AG04450 (cell line): Measurements from ENCODE around the gene TNRC6C. TPM values are rescaled to one million over a fixed set of nuclear protein-coding genes. Genes with fewer than 3 reads are reported as not detected.

Experiments
- CTCF ChIA-PET: fragments of 300-600, 350-600 bp; formaldehyde crosslinking; extraction: SDS; loops from one replicate; lab custom pipeline; 2022; ENCODE audit warnings: antibody characterized with exemption, inconsistent platforms; lab: Charles Lee
- POLR2A ChIA-PET: fragments of 350-600 bp; formaldehyde crosslinking; extraction: SDS; loops from one replicate; lab custom pipeline; 2021; ENCODE audit warnings: antibody characterized with exemption, inconsistent platforms; lab: Yijun Ruan, JAX
- DNase-seq: peaks from one replicate; pipeline ENCODE4 v3.0.0-alpha.2; 2011; ENCODE audit warnings: low read depth, low spot score
- H3K27ac ChIP-seq: one replicate; pipeline ENCODE4 v1.5.1; 2012; ENCODE audit warnings: low read depth, low read length, control low read depth
- H3K27me3 ChIP-seq: one replicate; pipeline ENCODE4 v1.6.0; 2012; ENCODE audit warnings: low read length; ENCODE audit not compliant: control insufficient read depth, insufficient read depth
- H3K4me3 ChIP-seq: 2 replicates; pipeline ENCODE4 v1.5.1; 2011; ENCODE audit warnings: mild to moderate bottlenecking, low read depth, low read length, control low read depth
- H3K9me3 ChIP-seq: 2 replicates; pipeline ENCODE4 v1.5.1; 2012; ENCODE audit warnings: low read length; ENCODE audit not compliant: control insufficient read depth, insufficient read depth
- CTCF ChIP-seq: IDR thresholded peaks from 2 replicates; pipeline ENCODE4 v1.5.1; 2011; ENCODE audit warnings: low read depth, low read length, control low read depth, inconsistent platforms
- polyA plus RNA-seq: library from polyadenylated mRNA; depleted of rRNA; stranded (reverse); fragments of >200 nt; gene quantifications from 2 replicates; pipeline ENCODE4 v1.2.3, GENCODE V29; 2011

Gene TNRC6C
- polyA plus RNA-seq, 1 experiment: 1.2 TPM

GRCh38 chr17:78110363-78111015 is 152.0 kb downstream of the TNRC6C start:
- TF ChIP-seq CTCF: no peak
- peaks cover 9% of the 10 kb centered on the region for H3K27me3 ChIP-seq
- no peaks in the 10 kb centered on the region; the same call in 1 of the 2 replicates for H3K9me3 ChIP-seq
- DNase-seq: no peak
- no peak overlapping the region for H3K27ac ChIP-seq
- CTCF ChIA-PET: interaction anchor here (0.9 to 1.0 kb wide), 2 partner anchors 64 to 141 kb away, joined by 3 to 5 read pairs; no protein-coding TSS in a partner anchor
- POLR2A ChIA-PET: no interaction called here
- no peak overlapping the region for H3K4me3 ChIP-seq

GRCh38 chr17:78111016-78111726 is 152.7 kb downstream of the TNRC6C start:
- Histone ChIP-seq H3K4me3 (no peak overlapping the region), H3K27ac (no peak overlapping the region), H3K27me3 (peaks cover 9% of the 10 kb centered on the region), H3K9me3 (no peaks in the 10 kb centered on the region; the same call in 1 of the 2 replicates)
- TF ChIP-seq CTCF: no peak
- ChIA-PET CTCF (interaction anchor here (0.9 to 1.0 kb wide), 2 partner anchors 64 to 140 kb away, joined by 3 to 5 read pairs; no protein-coding TSS in a partner anchor), POLR2A (no interaction called here)
- no peak for DNase-seq

- POLR2A ChIA-PET: no interaction called here
- no peak for DNase-seq
- Histone ChIP-seq H3K27ac (no peak overlapping the region), H3K9me3 (no peaks in the 10 kb centered on the region; the same call in 1 of the 2 replicates), H3K27me3 (peaks cover 9% of the 10 kb centered on the region), H3K4me3 (no peak overlapping the region)
- no peak for TF ChIP-seq CTCF
- CTCF ChIA-PET: interaction anchor here (1.0 to 2.4 kb wide), 4 partner anchors 50 to 135 kb away, joined by 3 to 13 read pairs (median 4); no protein-coding TSS in a partner anchor
These were observed 153.4 kb downstream of the TNRC6C start for GRCh38 chr17:78111727-78112517.

GRCh38 chr17:78112518-78113471 is 154.3 kb downstream of the TNRC6C start:
- no peak overlapping the region for H3K27ac ChIP-seq
- CTCF ChIA-PET: interaction anchor here (0.8 to 2.7 kb wide), 8 partner anchors 18 to 138 kb away, joined by 3 to 13 read pairs (median 3); no protein-coding TSS in a partner anchor
- DNase-seq: no peak
- H3K9me3 ChIP-seq: no peaks in the 10 kb centered on the region; the same call in 1 of the 2 replicates
- TF ChIP-seq CTCF: peak; percentile 97
- POLR2A ChIA-PET: interaction anchor here (0.6 kb wide), 1 partner anchor 45 kb away, joined by 7 read pairs; no protein-coding TSS in a partner anchor
- H3K4me3 ChIP-seq: no peak overlapping the region
- peaks cover 9% of the 10 kb centered on the region for H3K27me3 ChIP-seq
